ENCODE data around the gene PCDHA1.
"Not testable (repeated sequence)": the region's sequence is repeated elsewhere in the genome, so short reads cannot be mapped to it uniquely, and the experiment has no call there.

PCDHA1 gene

DNA sequence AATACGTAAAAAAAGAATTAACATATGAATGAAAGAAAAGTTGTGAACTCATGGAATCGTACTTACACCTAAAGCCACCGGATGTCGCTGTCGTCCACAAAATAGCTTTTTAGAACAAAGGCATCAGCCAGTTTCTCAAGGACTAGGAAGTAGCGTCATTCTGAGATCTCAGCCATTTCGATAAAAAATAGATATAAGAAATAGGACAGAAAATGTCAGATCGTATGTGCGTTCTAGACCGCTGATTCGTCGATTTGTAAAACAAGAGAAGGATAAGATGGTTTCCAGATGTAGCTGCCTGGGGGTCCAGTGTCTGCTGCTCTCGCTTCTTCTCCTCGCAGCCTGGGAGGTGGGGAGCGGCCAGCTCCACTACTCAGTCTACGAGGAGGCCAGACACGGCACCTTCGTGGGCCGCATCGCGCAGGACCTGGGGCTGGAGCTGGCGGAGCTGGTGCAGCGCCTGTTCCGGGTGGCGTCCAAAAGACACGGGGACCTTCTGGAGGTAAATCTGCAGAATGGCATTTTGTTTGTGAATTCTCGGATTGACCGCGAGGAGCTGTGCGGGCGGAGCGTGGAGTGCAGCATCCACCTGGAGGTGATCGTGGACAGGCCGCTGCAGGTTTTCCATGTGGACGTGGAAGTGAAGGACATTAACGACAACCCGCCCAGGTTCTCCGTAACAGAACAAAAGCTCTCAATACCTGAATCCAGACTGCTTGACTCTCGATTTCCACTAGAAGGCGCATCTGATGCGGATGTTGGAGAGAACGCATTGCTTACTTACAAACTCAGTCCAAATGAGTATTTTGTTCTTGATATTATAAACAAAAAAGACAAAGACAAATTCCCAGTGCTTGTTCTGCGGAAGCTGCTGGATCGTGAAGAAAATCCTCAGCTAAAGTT lies 70.1 kb downstream of the PCDHA1 start, which contains the start of gene PCDHA10:
TSS of gene PCDHA10 (plus strand) at position 126 of the 903 bp plus-strand sequence. CDS start at position 278, 152 bp downstream.
- peak; percentile 58 for DNase-seq

DNA sequence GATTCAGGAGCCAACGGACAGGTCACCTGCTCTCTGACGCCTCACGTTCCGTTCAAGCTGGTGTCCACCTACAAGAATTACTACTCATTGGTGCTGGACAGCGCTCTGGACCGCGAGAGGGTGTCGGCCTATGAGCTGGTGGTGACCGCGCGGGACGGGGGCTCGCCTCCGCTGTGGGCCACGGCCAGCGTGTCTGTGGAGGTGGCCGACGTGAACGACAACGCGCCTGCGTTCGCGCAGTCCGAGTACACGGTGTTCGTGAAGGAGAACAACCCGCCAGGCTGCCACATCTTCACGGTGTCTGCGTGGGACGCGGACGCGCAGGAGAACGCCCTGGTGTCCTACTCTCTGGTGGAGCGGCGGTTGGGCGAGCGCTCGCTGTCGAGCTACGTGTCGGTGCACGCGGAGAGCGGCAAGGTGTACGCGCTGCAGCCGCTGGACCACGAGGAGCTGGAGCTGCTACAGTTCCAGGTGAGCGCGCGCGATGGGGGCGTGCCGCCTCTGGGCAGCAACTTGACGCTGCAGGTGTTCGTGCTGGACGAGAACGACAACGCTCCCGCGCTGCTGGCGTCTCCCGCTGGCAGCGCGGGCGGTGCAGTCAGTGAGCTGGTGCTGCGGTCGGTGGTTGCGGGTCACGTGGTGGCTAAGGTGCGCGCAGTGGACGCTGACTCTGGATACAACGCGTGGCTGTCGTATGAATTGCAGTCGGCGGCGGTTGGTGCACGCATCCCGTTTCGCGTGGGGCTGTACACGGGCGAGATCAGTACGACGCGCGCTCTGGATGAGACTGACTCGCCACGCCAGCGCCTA lies 71.4 kb downstream of the PCDHA1 start:
- no peak for DNase-seq

DNA sequence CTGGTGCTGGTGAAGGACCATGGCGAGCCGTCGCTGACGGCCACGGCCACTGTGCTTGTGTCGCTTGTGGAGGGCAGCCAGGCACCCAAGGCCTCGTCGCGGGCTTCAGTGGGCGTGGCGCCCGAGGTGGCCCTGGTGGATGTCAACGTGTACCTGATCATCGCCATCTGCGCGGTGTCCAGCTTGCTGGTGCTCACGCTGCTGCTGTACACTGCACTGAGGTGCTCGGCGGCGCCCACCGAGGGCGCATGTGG lies 72.0 kb downstream of the PCDHA1 start:
- DNase-seq: no peak

DNA sequence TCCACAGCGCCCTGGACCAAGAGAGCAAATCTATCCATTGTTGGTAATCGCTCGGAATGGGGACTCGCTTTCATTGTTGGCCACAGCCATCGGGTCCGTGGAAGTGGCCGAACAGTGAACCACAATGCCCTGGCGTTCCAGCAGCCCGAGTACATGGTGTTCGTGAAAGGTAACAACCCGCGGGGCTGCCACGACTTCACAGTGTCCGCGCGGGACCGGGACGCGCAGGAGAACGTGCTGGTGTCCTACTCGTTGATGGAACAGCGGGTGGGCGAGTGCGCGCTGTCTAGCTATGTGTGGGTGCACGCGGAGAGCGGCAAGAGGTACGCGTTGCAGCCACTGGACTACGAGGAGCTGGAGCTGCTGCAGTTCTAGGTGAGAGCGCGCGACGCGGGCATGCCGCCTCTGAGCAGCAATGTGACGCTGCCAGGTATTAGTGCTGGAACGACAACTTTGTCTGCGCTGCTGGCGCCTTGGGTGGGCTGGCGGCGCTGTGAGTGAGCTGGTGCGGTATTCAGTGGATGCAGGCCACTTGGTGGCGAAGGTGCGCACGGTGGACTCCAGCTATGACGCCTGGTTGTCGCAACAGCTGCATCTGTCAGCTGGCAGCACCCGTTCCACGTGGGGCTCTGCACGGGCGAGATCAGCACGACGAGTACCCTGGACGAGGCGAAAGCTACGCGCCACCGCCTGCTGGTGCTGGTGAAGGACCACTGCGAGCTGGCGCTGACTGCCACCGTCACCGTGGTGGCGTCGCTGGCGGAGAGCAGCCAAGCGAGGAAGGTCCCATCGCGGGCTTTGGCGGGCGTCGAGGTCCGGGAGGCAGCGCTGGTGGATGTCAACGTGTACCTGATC lies 76.7 kb downstream of the PCDHA1 start:
- DNase-seq: no peak

DNA sequence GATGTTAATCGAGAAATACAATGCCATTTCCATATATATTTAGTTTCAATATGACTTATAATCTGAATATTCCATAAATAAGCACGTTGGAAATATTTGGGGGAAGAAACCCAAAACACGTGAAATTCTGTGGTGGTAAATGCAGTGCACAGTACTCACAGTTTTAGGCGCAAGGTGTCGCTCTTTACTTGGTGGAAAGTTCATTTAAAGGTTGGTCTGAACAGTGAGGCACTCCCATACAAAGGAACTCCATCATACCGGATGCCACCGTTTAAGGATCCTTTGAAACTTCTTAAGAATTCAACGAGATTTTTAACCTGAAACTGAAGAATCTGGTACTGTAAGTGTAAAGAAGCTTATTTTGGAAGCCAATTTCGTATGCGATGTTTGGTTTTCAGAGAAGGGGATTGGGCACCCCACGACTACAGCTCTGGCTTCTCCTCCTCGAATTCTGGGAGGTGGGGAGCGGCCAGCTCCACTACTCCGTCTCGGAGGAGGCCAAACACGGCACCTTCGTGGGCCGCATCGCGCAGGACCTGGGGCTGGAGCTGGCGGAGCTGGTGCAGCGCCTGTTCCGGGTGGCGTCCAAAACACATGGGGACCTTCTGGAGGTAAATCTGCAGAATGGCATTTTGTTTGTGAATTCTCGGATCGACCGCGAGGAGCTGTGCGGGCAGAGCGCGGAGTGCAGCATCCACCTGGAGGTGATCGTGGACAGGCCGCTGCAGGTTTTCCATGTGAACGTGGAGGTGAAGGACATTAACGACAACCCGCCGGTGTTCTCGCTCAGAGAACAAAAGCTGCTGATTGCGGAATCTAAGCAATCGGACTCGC lies 83.0 kb downstream of the PCDHA1 start, which contains the start of gene PCDHA11:
TSS of gene PCDHA11 (plus strand) at position 237 of the 834 bp plus-strand sequence. CDS start at position 384, 147 bp downstream.
- no peak for DNase-seq

DNA sequence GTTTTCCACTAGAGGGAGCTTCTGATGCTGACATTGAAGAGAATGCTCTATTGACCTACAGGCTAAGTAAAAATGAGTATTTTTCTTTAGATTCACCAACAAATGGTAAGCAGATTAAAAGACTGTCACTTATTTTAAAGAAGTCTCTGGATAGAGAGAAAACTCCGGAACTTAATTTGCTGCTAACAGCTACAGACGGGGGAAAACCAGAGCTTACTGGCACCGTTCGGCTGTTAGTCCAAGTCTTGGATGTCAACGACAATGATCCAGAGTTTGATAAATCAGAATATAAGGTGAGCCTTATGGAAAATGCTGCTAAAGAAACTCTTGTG lies 83.6 kb downstream of the PCDHA1 start:
- DNase-seq: peak; percentile 28

DNA sequence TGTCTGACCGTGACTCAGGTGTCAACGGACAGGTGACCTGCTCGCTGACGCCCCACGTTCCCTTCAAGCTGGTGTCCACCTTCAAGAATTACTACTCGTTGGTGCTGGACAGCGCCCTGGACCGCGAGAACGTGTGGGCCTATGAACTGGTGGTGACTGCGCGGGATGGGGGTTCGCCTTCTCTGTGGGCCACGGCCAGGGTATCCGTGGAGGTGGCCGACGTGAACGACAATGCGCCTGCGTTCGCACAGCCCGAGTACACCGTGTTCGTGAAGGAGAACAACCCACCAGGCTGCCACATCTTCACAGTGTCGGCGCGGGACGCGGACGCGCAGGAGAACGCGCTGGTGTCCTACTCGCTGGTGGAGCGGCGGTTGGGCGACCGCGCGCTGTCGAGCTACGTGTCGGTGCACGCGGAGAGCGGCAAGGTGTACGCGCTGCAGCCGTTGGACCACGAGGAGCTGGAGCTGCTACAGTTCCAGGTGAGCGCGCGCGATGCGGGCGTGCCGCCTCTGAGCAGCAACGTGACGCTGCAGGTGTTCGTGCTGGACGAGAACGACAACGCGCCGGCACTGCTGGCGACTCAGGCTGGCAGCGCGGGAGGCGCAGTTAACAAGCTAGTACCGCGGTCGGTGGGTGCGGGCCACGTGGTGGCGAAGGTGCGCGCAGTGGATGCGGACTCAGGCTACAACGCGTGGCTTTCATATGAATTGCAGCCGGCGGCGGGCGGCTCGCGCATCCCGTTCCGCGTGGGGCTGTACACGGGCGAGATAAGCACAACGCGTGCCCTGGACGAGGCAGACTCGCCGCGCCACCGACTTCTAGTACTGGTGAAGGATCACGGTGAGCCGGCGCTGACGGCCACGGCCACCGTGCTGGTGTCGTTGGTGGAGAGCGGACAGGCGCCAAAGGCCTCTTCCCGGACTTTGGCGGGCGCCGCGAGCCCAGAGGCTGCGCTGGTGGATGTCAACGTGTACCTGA lies 84.6 kb downstream of the PCDHA1 start:
- DNase-seq: no peak

DNA sequence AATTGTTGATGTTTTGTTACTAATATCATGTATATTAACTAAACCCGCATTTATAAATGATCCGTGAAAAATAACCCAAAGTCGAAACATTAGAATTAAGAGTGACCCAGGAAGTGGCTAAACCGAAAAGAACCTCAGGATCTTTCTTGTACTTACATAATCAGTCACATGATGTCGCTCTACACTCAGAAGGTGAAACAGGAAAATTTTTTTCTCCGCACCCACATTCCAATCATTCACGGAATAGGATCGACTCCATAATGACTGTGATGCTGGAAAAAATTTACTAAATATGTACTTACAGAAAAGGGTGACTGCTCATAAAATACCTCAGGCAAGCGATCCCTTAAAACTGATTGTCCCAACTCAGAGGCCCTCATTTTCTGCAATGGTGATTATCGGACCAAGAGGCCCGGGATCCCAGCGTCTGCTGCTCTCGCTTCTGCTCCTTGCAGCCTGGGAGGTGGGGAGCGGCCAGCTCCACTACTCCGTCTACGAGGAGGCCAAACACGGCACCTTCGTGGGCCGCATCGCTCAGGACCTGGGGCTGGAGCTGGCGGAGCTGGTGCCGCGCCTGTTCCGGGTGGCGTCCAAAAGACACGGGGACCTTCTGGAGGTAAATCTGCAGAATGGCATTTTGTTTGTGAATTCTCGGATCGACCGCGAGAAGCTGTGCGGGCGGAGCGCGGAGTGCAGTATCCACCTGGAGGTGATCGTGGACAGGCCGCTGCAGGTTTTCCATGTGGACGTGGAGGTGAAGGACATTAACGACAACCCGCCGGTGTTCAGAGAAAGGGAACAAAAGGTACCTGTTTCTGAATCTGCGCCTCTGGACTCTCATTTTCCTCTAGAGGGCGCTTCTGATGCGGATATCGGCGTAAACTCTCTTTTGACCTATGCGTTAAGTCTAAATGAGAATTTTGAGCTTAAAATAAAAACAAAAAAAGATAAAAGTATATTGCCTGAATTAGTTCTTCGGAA lies 89.4 kb downstream of the PCDHA1 start, which contains the start of gene PCDHA12:
TSS of gene PCDHA12 (plus strand) at position 224 of the 981 bp plus-strand sequence. CDS start at position 389, 165 bp downstream.
- peak; percentile 8 for DNase-seq

DNA sequence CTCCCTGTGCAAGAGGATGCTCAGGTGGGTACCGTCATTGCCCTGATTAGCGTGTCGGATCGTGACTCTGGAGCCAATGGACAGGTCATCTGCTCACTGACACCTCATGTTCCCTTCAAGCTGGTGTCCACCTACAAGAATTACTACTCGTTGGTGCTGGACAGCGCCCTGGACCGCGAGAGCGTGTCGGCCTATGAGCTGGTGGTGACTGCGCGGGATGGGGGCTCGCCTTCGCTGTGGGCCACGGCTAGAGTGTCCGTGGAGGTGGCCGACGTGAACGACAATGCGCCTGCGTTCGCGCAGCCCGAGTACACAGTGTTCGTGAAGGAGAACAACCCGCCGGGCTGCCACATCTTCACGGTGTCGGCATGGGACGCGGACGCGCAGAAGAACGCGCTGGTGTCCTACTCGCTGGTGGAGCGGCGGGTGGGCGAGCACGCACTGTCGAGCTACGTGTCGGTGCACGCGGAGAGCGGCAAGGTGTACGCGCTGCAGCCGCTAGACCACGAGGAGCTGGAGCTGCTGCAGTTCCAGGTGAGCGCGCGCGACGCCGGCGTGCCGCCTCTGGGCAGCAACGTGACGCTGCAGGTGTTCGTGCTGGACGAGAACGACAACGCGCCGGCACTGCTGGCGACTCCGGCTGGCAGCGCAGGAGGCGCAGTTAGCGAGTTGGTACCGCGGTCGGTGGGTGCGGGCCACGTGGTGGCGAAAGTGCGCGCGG lies 90.8 kb downstream of the PCDHA1 start:
- not testable (repeated sequence) for DNase-seq

DNA sequence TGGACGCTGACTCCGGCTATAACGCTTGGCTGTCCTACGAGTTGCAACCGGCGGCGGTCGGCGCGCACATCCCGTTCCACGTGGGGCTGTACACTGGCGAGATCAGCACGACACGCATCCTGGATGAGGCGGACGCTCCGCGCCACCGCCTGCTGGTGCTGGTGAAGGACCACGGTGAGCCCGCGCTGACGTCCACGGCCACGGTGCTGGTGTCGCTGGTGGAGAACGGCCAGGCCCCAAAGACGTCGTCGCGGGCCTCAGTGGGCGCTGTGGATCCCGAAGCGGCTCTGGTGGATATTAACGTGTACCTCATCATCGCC lies 91.3 kb downstream of the PCDHA1 start:
- no peak for DNase-seq

DNA sequence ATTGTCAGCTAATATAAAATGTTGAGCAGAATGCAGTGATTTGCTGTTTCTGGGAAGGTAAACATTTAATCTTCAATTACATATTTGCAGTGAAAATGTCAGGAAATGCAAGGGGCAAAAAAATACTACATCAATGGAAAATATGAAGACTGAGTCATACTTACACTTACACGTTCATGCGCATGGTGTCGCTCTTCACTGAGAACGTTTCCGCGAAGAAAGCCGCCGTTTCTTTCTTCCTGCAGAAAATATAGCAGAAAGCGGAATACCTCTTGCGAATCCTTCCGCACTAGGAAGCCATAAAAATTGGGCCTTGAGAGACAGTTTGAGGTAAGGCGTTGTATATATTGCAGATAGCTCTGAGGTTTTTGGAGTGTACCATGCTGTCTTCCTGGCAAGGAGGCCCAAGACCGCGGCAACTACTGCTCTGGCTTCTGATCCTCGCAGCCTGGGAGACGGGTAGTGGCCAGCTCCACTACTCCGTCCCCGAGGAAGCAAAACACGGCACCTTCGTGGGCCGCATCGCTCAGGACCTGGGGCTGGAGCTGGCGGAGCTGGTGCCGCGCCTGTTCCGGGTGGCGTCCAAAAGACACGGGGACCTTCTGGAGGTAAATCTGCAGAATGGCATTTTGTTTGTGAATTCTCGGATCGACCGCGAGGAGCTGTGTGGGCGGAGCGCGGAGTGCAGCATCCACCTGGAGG lies 96.1 kb downstream of the PCDHA1 start, which contains the start of gene PCDHA13:
TSS of gene PCDHA13 (plus strand) at position 236 of the 702 bp plus-strand sequence. CDS start at position 381, 145 bp downstream.
- DNase-seq: no peak

DNA sequence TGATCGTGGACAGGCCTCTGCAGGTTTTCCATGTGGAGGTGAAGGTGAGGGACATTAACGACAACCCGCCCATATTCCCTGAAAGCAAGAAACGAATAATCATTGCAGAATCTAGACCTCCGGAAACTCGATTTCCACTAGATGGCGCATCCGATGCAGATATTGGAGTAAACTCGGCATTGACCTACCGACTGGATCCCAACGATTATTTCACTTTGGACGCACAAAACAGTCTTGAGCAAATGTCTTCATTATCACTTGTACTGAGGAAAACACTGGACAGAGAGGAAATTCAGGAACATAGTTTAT lies 96.6 kb downstream of the PCDHA1 start:
- peak; percentile 56 for DNase-seq

DNA sequence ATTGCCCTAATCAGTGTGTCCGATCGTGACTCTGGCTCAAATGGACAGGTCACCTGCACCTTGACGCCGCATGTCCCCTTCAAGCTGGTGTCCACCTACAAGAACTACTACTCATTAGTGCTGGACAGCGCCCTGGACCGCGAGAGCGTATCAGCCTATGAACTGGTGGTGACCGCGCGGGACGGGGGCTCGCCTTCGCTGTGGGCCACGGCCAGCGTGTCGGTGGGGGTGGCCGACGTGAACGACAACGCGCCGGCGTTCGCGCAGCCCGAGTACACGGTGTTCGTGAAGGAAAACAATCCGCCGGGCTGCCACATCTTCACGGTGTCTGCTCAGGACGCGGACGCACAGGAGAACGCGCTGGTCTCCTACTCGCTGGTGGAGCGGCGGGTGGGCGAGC lies 97.4 kb downstream of the PCDHA1 start:
- no peak for DNase-seq

DNA sequence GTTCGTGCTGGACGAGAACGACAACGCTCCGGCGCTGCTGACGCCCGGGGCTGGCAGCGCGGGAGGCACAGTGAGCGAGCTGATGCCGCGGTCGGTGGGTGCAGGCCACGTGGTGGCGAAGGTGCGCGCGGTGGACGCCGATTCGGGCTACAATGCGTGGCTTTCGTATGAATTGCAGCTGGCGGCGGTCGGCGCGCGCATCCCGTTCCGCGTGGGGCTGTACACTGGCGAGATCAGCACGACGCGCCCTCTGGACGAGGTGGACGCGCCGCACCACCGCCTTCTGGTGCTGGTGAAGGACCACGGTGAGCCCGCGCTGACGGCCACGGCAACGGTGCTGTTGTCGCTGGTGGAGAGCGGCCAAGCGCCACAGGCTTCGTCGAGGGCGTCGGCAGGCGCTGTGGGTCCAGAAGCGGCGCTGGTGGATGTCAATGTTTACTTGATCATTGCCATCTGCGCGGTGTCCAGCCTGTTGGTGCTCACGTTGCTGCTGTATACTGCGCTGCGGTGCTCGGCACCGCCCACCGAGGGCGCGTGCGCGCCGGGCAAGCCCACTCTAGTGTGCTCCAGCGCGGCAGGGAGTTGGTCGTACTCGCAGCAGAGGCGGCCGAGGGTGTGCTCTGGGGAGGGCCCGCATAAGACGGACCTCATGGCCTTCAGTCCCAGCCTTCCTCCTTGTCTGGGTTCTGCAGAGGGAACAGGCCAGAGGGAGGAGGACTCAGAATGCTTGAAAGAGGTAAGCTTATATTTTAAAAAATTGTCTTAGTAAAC lies 98.2 kb downstream of the PCDHA1 start:
- no peak for DNase-seq

DNA sequence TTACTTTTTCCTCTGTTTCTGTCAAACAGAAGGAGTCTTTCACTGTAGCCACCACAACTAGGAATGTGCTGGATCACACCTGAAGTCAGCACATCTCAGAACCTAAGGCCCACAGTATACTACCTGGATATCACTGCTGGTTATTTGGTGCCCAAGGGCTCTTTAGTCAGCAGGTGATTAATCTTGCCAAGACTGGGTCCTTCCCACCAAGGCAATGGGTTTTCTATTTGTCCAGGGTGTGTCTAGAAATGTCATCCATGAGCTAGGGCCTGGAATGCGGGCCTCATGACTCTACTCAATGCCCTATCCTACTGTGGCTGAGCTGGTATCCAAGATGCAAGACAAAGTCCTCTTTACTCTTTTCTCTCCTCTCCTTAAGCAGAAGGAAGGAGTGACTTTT lies 130.4 kb downstream of the PCDHA1 start:
- no peak for DNase-seq

DNA sequence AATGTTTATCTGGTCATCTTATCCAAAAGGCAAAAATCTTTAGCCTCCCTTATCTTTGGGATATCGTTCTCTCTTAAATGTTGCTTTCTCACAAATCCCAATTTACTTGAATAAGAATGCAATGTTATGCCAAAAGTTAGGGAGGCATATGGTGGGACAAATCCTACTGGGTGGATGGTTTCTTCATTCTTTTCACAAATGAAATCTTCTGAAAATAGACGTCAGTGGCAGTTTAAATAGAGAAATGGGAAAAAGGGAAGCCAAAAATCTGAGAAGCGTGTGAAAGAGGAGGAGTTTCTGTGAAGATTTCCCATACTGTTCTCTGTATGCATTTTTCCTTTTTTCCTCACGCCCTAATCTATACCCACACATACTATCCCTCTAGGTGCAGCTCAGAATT lies 137.7 kb downstream of the PCDHA1 start:
- DNase-seq: no peak

DNA sequence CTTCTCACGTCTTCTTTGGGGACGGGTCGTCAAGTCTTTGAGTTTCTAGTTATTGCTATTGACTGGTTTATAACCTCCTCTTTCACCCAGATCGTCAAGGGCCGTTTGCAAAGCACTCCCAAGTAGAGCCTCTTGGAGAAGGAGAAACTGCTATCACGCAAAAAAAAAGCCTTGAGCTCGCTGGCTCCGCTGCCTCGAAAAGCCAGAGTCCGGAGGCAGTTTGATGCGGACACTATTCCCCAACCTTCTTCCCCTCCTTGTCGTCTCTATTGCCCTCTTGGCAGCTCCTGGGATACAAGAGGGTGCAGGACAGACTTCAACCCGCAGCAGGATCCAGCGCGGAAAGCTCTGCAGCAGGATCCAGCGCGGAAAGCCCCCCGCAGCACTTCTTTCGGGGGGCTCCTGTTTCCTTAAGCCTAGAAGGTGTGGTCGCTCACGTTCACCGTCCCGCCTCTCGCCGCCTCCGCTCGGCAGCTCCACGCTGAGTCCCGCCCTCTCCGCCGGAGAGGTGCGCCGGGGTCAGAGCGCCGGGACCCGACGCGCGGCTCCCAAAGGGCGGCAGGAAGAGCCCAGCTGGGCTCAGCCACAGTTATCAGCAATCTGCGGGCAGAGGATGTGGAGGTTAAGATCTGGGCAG lies 140.0 kb downstream of the PCDHA1 start, which contains the start of gene PCDHAC1:
TSS of gene PCDHAC1 (plus strand) at position 494 of the 637 bp plus-strand sequence. CDS start 594 bp downstream, outside the sequence.
- DNase-seq: peak; percentile 89
